GM21528 (cell line): ENCODE measurements around the gene ZNF232.
"Not testable (repeated sequence)": the region's sequence is repeated elsewhere in the genome, so short reads cannot be mapped to it uniquely, and the experiment has no call there.

Source experiments
- ATAC-seq: cut with Tn5 transposase; IDR thresholded peaks from one replicate; pipeline ENCODE4 v1.9.1; 2021; ENCODE audit warnings: mild to moderate bottlenecking, moderate library complexity; ENCODE audit not compliant: unreplicated experiment, low FRiP score

The ZNF232 gene

GRCh38 chr17:5130687-5131086 lies 19.0 kb upstream of the ZNF232 start:
- ATAC-seq, result not testable (repeated sequence)

DNA sequence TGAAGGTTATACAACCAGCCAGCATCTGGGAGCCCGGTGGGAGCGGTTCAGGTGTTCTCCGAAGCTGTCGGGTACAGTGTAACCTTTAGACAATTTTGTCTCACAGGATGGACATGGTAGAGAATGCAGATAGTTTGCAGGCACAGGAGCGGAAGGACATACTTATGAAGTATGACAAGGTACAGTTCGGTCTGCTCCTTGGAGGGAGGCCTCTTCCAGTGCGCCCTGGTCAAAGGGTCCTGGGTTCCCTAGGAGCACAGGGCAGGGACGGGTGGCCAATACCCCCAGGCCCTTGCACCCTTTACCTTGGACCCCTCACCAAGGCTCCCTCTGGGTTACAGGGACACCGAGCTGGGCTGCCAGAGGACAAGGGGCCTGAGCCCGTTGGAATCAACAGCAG lies 18.6 kb upstream of the ZNF232 start:
- not testable (repeated sequence) for ATAC-seq

DNA sequence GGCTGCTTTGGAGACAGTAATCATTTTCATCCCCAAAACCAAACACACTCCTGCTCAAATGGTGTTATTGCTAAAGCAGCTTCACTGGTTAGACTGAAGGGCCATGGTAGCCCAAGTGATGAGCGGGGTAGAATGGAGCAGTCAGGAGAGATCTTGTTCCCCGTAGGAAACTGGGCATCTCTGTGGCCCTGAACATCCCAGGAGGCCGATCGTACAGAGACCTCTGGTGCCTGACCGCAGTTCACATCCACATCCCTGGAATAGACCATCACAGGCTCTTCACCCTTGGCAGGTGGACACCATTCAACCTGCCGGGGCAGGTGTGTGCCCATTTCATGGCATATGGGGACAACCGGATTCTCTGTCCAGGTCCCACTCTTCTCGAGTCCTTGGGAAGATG lies 18.1 kb upstream of the ZNF232 start:
- ATAC-seq, result not testable (repeated sequence)

DNA sequence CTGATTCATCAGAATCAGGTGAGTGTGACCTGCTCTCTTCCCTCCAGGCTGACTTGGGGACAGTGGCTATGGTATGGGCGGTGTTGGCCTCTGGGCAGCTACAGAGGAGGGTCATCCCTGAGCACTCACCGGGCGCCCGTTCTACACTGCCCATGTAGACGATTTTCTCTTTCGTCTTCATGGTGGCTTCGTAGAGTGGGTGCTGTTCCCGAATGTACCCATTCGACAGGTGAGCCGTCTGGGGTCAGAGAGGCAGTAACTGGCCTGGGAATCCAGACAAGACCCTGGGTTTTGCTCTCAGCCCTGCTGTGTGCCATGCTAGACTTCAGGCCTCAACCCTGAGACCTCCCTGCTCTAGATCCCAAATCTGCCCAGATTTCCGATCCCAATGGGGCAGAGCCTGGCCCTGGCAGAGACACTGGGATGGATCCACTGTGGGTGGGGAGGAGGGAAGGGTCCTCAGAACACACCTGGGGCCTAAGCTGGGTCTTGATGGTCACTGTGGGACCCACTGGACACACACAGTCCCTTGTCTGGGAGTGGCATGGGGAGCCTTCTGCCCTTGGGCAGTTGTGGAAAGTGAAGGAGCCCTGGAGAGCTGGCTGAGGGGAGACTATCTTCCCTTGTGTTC lies 17.3 kb upstream of the ZNF232 start:
- ATAC-seq, result no peak

DNA sequence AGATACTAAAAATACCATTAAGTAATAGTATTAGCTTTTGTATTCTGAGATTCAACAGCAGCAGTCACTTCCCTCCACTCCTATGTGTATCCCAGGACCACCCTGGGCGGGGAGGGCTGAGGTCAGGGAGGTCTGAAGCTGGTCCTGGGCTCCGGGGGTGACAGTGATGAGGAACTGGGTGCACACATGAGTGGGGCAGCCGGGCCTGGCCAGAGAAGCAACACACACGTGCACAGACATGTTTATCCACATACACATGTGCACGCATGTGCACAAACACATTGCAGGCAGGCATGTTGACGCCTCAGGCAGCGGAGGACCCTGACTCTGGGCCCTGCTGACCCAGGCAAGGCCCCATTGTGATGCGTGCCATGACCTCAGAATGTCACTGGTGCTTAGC lies 16.7 kb upstream of the ZNF232 start:
- ATAC-seq, result not testable (repeated sequence)

GRCh38 chr17:5127910-5128309 lies 16.2 kb upstream of the ZNF232 start:
- no peak for ATAC-seq

GRCh38 chr17:5126719-5127488 lies 15.2 kb upstream of the ZNF232 start:
- ATAC-seq, result no peak

GRCh38 chr17:5124896-5125295 lies 13.2 kb upstream of the ZNF232 start:
- not testable (repeated sequence) for ATAC-seq

- not testable (repeated sequence) for ATAC-seq
Measured at GRCh38 chr17:5124125-5124760, 12.6 kb upstream of the ZNF232 start.

DNA sequence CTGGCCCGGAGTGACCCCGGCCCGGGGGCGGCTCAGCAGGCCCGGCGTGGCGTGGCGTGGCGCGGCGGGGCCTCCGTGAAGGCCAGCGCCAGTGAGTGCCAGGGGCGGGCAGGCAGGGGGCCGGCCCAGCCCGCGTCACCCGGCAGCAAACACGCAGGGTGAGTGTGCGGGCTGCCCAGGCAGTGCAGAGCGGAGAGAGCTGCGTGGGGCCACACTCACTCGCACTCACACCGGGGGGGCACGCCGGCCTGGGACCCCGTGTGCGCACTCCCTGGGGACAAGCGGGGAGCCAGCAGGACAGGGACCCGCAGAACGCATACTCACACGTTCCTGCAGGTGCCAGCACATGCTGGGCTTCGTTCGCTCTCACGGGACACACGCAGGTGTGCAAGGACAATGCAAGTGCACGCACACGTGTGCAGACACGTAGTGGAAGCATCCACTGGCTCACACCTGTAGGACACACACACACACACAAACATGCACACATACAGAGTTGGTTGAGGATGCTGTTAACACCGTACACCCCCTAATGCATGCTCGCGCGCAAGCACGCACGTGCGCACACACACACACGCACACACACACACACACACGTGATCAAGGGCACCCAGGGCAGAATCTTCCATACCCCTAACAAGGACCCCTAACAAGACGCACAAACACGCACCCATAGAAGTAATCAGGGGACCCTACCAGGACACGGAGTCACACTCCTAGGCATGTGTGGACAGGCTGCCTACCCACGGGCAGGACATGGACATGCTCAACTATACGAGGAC lies 11.9 kb upstream of the ZNF232 start:
- ATAC-seq, result no peak

- ATAC-seq, result no peak
Measured at GRCh38 chr17:5122586-5123342, 11.1 kb upstream of the ZNF232 start.

GRCh38 chr17:5122056-5122455 lies 10.4 kb upstream of the ZNF232 start:
- ATAC-seq, result not testable (repeated sequence)

DNA sequence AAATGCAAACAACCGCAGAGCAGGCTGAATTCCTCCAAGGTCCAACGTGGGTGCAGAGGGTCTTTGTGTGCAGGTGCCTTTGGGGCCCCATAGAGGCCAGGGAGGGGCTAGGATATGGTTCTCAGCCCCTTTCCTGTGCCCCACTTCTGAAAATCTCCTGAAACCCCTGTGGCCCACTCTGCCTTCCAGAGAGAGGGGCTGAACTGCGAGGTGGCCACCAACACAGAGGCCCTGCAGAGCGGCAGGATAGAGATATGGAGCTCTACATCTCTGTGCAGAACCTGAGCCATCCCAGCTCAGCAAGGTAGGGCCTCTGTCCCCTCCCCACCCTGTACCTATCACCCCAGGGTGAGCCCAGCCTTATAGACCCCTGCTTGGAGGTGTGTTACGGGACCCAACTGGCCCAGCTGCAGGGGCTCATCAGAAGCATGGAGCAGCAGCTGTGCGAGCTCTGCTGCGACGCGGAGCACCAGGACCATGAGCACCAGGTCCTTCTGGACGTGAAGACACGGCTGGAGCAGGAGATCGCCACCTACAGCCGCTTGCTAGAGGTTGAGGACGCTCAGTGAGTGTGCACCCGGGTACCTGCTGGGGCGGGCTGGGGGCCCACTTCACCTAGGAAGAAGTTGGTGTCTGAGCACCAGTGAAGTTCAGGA lies 9.6 kb upstream of the ZNF232 start:
- ATAC-seq, result no peak

GRCh38 chr17:5120436-5121185 lies 8.9 kb upstream of the ZNF232 start:
- ATAC-seq, result not testable (repeated sequence)

DNA sequence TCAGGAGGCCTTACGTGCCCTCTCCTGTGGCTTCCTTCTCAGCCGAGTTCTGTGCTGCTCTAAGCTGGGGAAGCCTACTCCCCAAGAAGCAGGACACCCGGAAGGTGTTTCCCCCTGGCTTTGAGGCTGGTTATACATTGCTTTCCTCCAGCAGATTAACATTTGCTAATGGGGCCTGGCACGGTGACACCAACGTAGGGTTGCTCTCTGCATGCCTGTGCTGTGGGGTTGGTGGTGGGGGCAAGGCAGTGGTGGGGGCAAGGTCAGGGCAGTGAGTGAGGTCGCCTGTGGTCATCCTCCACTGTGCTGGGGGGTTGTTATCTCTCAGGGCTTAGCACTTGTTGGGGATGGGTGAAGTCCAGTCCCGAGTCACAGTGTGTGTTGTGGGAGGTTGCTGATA lies 8.4 kb upstream of the ZNF232 start:
- no peak for ATAC-seq

DNA sequence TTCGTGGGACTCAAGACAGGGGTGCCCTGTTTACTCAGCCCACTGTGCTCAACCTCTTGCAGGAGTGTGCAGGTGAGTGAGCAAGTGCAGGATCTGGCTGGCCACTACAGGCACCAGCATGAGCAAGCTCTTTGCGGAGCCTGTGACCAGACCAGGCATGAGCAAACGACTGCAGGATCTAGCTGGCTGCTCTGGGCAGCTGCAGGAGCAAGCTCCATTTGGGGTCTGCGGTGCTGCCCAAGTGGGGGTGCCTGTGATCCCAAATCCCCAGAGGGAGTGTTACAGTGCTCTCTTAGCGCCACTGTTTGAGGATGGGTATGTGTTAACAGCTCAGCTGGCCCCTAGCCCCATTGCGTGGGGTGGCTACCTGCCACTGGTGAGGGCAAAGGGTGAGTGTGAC lies 6.5 kb upstream of the ZNF232 start:
- no peak for ATAC-seq

GRCh38 chr17:5115673-5116651 lies 4.3 kb upstream of the ZNF232 start, which contains the start of gene USP6:
Gene USP6 (plus strand): TSS chr17:5116032. CDS start chr17:5130368, 14,336 bp downstream.
- ATAC-seq, result no peak

GRCh38 chr17:5110816-5111215 lies 862 bp downstream of the ZNF232 start:
- no peak for ATAC-seq
